ENCODE results near the gene FLT3LG.
"Not testable (repeated sequence)": the region's sequence is repeated elsewhere in the genome, so short reads cannot be mapped to it uniquely, and the experiment has no call there.

FLT3LG gene

GRCh38 chr19:49441210-49441959 is 32.6 kb upstream of the FLT3LG start, which contains the start of gene SLC17A7:
SLC17A7 (minus strand) TSS chr19:49441527; CDS start chr19:49441379, 148 bp downstream.
- DNase-seq: peak; percentile 39

GRCh38 chr19:49441960-49442350 is 32.1 kb upstream of the FLT3LG start:
- DNase-seq: no peak

- no peak for DNase-seq
Measured at GRCh38 chr19:49442354-49442753, 31.7 kb upstream of the FLT3LG start.

GRCh38 chr19:49442771-49443365 is 31.1 kb upstream of the FLT3LG start:
- peak; percentile 74 for DNase-seq

GRCh38 chr19:49443366-49444099 is 30.5 kb upstream of the FLT3LG start:
- DNase-seq: peak; percentile 94

GRCh38 chr19:49444100-49444700 is 29.8 kb upstream of the FLT3LG start:
- DNase-seq: not testable (repeated sequence)

- no peak for DNase-seq
Measured at GRCh38 chr19:49445997-49446396, 28.0 kb upstream of the FLT3LG start.

- DNase-seq: peak; percentile 45
Measured at GRCh38 chr19:49447485-49448431, 26.3 kb upstream of the FLT3LG start.

GRCh38 chr19:49448432-49448786 is 25.6 kb upstream of the FLT3LG start:
- DNase-seq: no peak

GRCh38 chr19:49450405-49450804 is 23.6 kb upstream of the FLT3LG start:
- no peak for DNase-seq

- peak; percentile 99 for DNase-seq
Measured at GRCh38 chr19:49451430-49452181, 22.4 kb upstream of the FLT3LG start, which contains the start of gene PIH1D1. PIH1D1 (minus strand) TSS chr19:49451814; CDS start chr19:49451574, 240 bp downstream.

- DNase-seq: peak; percentile 98
Measured at GRCh38 chr19:49453013-49453756, 20.8 kb upstream of the FLT3LG start, which contains the start of gene ALDH16A1. ALDH16A1 (plus strand) TSS chr19:49453225; CDS start chr19:49453332, 107 bp downstream.

GRCh38 chr19:49453757-49454240 is 20.2 kb upstream of the FLT3LG start:
- no peak for DNase-seq

- no peak for DNase-seq
Measured at GRCh38 chr19:49455773-49456172, 18.2 kb upstream of the FLT3LG start.

GRCh38 chr19:49456326-49456725 is 17.7 kb upstream of the FLT3LG start:
- DNase-seq: no peak

- no peak for DNase-seq
Measured at GRCh38 chr19:49458567-49458903, 15.5 kb upstream of the FLT3LG start.

- DNase-seq: no peak
Measured at GRCh38 chr19:49459388-49459787, 14.6 kb upstream of the FLT3LG start.

- not testable (repeated sequence) for DNase-seq
Measured at GRCh38 chr19:49461130-49461529, 12.9 kb upstream of the FLT3LG start.

GRCh38 chr19:49461656-49462055 is 12.4 kb upstream of the FLT3LG start:
- DNase-seq: no peak

- DNase-seq: no peak
Measured at GRCh38 chr19:49462492-49462891, 11.5 kb upstream of the FLT3LG start.
